Effector memory CD8-positive, alpha-beta T cell (primary cell): ENCODE results near the gene WDR74.
"Not testable (repeated sequence)": the region's sequence is repeated elsewhere in the genome, so short reads cannot be mapped to it uniquely, and the experiment has no call there.

ENCODE experiments used
- ATAC-seq: fragments of 150-1000 bp; cut with Tn5 transposase; replicated peaks from 2 replicates; pipeline ENCODE4 v1.10.0; 2021; ENCODE audit warnings: mild to moderate bottlenecking, moderate library complexity
- DNase-seq, 3 experiments: peaks; one replicate each; pipeline ENCODE4 v3.0.0; 2021
- H3K27ac Mint-ChIP-seq, 2 donors: one replicate each; pipeline ENCODE4 v1.8.0; 2022; ENCODE audit warnings: mild to moderate bottlenecking in 2 of 2, mixed read lengths in 2 of 2, moderate library complexity in 2 of 2
- H3K27me3 Mint-ChIP-seq, 2 donors: one replicate each; pipeline ENCODE4 v1.8.0; 2022; ENCODE audit warnings: mixed read lengths in 2 of 2
- H3K36me3 Mint-ChIP-seq: one replicate; pipeline ENCODE4 v1.8.0; 2022; ENCODE audit warnings: mild to moderate bottlenecking, moderate library complexity, mixed read lengths; ENCODE audit not compliant: insufficient read depth
- H3K4me1 Mint-ChIP-seq, 2 donors: one replicate each; pipeline ENCODE4 v1.8.0; 2022; ENCODE audit warnings: low read depth in 2 of 2, mixed read lengths in 2 of 2
- H3K4me3 Mint-ChIP-seq, 2 donors: one replicate each; pipeline ENCODE4 v1.8.0; 2022; ENCODE audit warnings: mild to moderate bottlenecking in 2 of 2, mixed read lengths in 2 of 2, moderate library complexity in 2 of 2
- H3K9me3 Mint-ChIP-seq, 2 donors: one replicate each; pipeline ENCODE4 v1.8.0; 2022; ENCODE audit warnings: mixed read lengths in 2 of 2

Gene WDR74

GRCh38 chr11:62876712-62877111, 37.3 kb upstream of the WDR74 start:
- Mint-ChIP-seq H3K9me3 (no peaks in the 10 kb centered on the region), H3K4me3 (no peak overlapping the region), H3K36me3 (peaks cover 24% of the 10 kb centered on the region), H3K4me1 (peaks cover 13% of the 10 kb centered on the region in 2 donors), H3K27me3 (no peaks in the 10 kb centered on the region), H3K27ac (no peak overlapping the region)
- ATAC-seq (no peak), DNase-seq (no peak)

- ATAC-seq (no peak), DNase-seq (no peak)
- no peaks in the 10 kb centered on the region for H3K9me3 Mint-ChIP-seq
- peaks cover 10 to 12% of the 10 kb centered on the region in 2 donors for H3K4me1 Mint-ChIP-seq
- no peak overlapping the region for H3K27ac Mint-ChIP-seq
- H3K36me3 Mint-ChIP-seq = peaks cover 16% of the 10 kb centered on the region
- H3K4me3 Mint-ChIP-seq = no peak overlapping the region
- H3K27me3 Mint-ChIP-seq = no peaks in the 10 kb centered on the region
Measured at GRCh38 chr11:62875698-62876478, 36.5 kb upstream of the WDR74 start.

GRCh38 chr11:62874851-62875250, 35.5 kb upstream of the WDR74 start:
- peaks cover 5% of the 10 kb centered on the region for H3K36me3 Mint-ChIP-seq
- no peak for ATAC-seq

GRCh38 chr11:62865635-62866034, 26.2 kb upstream of the WDR74 start:
- Mint-ChIP-seq H3K9me3 (no peaks in the 10 kb centered on the region), H3K4me1 (peaks cover 4 to 6% of the 10 kb centered on the region in 2 donors), H3K27ac (no peak overlapping the region), H3K36me3 (peaks cover 4% of the 10 kb centered on the region), H3K27me3 (no peaks in the 10 kb centered on the region), H3K4me3 (no peak overlapping the region)
- DNase-seq = no peak
- no peak for ATAC-seq

More at GRCh38 chr11:62874851-62875250, 35.5 kb upstream of the WDR74 start:
- no peak for DNase-seq
- Mint-ChIP-seq H3K4me3 (no peak overlapping the region), H3K9me3 (no peaks in the 10 kb centered on the region), H3K27me3 (no peaks in the 10 kb centered on the region), H3K4me1 (peaks cover 3 to 4% of the 10 kb centered on the region in 2 donors), H3K27ac (no peak overlapping the region)

GRCh38 chr11:62863687-62864335, 24.4 kb upstream of the WDR74 start:
- H3K36me3 Mint-ChIP-seq = peaks cover 4% of the 10 kb centered on the region
- H3K27me3 Mint-ChIP-seq = no peaks in the 10 kb centered on the region
- H3K27ac Mint-ChIP-seq = no peak overlapping the region
- no peaks in the 10 kb centered on the region for H3K9me3 Mint-ChIP-seq
- ATAC-seq = no peak
- DNase-seq = no peak
- peaks cover 4 to 6% of the 10 kb centered on the region in 2 donors for H3K4me1 Mint-ChIP-seq
- H3K4me3 Mint-ChIP-seq = no peak overlapping the region

GRCh38 chr11:62861564-62862192, 22.3 kb upstream of the WDR74 start:
- not testable (repeated sequence) for H3K9me3 Mint-ChIP-seq, H3K36me3 Mint-ChIP-seq, ATAC-seq, H3K4me1 Mint-ChIP-seq, H3K27ac Mint-ChIP-seq, DNase-seq, H3K4me3 Mint-ChIP-seq, H3K27me3 Mint-ChIP-seq

GRCh38 chr11:62860835-62861563, 21.6 kb upstream of the WDR74 start:
- DNase-seq = no peak
- Mint-ChIP-seq H3K27ac (no peak overlapping the region), H3K36me3 (peaks cover 10% of the 10 kb centered on the region), H3K4me3 (no peak overlapping the region), H3K9me3 (no peaks in the 10 kb centered on the region), H3K27me3 (no peaks in the 10 kb centered on the region), H3K4me1 (peaks cover 8 to 15% of the 10 kb centered on the region in 2 donors)
- ATAC-seq = no peak

- DNase-seq, H3K4me3 Mint-ChIP-seq, H3K9me3 Mint-ChIP-seq, H3K27me3 Mint-ChIP-seq, H3K27ac Mint-ChIP-seq, ATAC-seq: not testable (repeated sequence)
- Mint-ChIP-seq H3K36me3 (peaks cover 24% of the 10 kb centered on the region), H3K4me1 (peaks cover 21 to 27% of the 10 kb centered on the region in 2 donors)
Measured at GRCh38 chr11:62859281-62859703, 19.9 kb upstream of the WDR74 start.

GRCh38 chr11:62858201-62858600, 18.8 kb upstream of the WDR74 start:
- ATAC-seq (no peak), DNase-seq (no peak)
- Mint-ChIP-seq H3K27ac (no peak overlapping the region), H3K27me3 (no peaks in the 10 kb centered on the region), H3K4me1 (peaks cover 31 to 37% of the 10 kb centered on the region in 2 donors), H3K9me3 (no peaks in the 10 kb centered on the region), H3K36me3 (peaks cover 34% of the 10 kb centered on the region), H3K4me3 (no peak overlapping the region)

GRCh38 chr11:62857541-62857982, 18.2 kb upstream of the WDR74 start:
- no peak for DNase-seq
- Mint-ChIP-seq H3K4me3 (peak overlapping the region in 1 of 2 donors; percentile 95), H3K27me3 (no peaks in the 10 kb centered on the region), H3K4me1 (peaks cover 35 to 40% of the 10 kb centered on the region in 2 donors), H3K9me3 (no peaks in the 10 kb centered on the region), H3K36me3 (peaks cover 41% of the 10 kb centered on the region), H3K27ac (peak overlapping the region in 1 of 2 donors; percentile 21)
- no peak for ATAC-seq

- Mint-ChIP-seq H3K9me3 (no peaks in the 10 kb centered on the region), H3K27me3 (no peaks in the 10 kb centered on the region), H3K4me1 (peaks cover 39 to 45% of the 10 kb centered on the region in 2 donors), H3K4me3 (peak overlapping the region; percentile 95 to 96), H3K27ac (peak overlapping the region; percentile 94), H3K36me3 (peaks cover 52% of the 10 kb centered on the region)
- ATAC-seq = peak; percentile 9
- no peak for DNase-seq
Measured at GRCh38 chr11:62856333-62856895, 17.0 kb upstream of the WDR74 start.

GRCh38 chr11:62855571-62856332, 16.4 kb upstream of the WDR74 start:
- peak; percentile 85 for ATAC-seq
- Mint-ChIP-seq H3K4me3 (peak overlapping the region; percentile 95 to 96), H3K36me3 (peaks cover 57% of the 10 kb centered on the region), H3K27ac (peak overlapping the region; percentile 94), H3K27me3 (no peaks in the 10 kb centered on the region), H3K4me1 (peaks cover 39 to 45% of the 10 kb centered on the region in 2 donors), H3K9me3 (no peaks in the 10 kb centered on the region)
- peak; percentile 98 to 100 (median 98) for DNase-seq
